ENCODE measurements around the gene UBA6.
"Not testable (repeated sequence)": the region's sequence is repeated elsewhere in the genome, so short reads cannot be mapped to it uniquely, and the experiment has no call there.

Gene UBA6

DNA sequence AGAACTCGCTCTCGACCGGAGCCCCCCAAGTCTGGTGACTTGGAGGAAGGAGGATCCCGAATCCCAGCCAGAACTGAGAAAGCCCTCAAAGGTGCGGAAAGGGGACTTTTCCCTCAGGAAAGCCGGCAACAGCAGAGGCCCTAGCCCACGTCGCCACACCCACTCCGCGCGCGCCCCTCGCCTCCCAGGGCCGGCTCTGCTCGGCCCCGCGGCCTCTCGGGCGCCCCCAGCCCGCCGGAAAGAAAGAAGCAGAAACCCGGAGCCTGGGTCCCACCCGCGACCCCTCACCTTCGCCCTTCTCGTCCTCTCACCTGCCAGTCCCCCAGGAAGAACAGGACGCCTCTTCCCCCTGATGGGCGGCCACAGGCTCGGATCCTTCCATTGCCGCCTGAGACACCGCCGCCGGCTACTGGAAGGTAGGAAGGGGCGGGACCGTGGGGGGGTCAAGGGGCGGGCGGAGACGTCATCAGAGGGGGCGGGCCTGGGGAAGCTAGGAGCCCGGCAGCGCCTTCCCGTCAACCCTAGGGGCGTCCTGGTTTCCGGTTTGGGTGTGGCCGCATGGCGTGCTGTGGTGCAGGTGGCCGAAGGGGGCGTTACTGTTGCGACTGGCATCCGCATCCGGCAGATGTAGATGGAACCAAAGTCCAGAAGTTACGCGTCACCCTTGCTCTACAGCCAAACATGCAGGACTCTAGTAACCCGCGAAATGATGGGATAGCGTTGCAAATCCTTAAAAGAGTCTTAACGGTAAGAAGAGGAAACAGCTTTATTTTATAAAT lies at the start of gene UBA6:
Gene UBA6, minus strand, starts transcription at position 418 of the 779 bp plus-strand sequence. Its CDS starts 36 bp downstream, at position 382.
- DNase-seq (ENCODE audit: low read depth in 2 of 2): peak; percentile 87 to 88

GRCh38 chr4:67750691-67751090 lies 49.7 kb upstream of the UBA6 start:
- no peak for DNase-seq (ENCODE audit: low read depth in 2 of 2)

- DNase-seq (ENCODE audit: low read depth in 2 of 2): no peak
Observed at GRCh38 chr4:67749286-67749685, 48.3 kb upstream of the UBA6 start.

DNA sequence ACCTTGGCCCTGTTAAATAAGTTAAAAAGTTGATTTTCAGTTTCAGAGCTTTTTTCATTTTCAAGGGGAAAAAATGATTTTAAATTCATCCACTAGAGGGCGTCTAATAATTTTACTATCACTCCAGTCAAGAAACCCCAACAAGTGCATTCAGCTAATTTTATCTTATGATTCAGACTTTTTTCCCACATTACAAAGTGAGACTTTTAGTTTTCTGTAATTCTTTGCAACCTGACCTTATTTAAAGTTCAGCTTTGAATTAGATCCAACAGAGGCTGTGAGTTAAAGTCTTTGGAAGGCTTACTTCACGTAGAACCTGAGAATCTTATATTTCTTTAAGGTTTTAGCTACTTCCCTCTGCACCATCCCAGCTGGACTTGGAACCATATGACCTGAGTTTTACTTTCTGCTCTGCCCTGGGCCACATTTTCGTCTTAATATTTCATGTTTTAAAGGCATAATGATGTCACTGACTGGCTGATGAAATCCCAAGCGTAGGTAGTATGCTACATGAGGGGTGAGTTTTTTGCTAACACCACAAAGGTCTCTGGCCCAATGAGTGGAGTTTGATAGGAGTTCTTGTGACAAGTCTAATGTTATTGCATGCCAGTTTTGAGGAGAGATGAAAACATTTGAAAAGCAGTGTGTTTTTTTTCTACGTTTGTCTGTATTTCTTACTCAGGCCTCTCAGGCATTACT lies 46.0 kb upstream of the UBA6 start:
- DNase-seq (ENCODE audit: low read depth in 2 of 2): no peak

DNA sequence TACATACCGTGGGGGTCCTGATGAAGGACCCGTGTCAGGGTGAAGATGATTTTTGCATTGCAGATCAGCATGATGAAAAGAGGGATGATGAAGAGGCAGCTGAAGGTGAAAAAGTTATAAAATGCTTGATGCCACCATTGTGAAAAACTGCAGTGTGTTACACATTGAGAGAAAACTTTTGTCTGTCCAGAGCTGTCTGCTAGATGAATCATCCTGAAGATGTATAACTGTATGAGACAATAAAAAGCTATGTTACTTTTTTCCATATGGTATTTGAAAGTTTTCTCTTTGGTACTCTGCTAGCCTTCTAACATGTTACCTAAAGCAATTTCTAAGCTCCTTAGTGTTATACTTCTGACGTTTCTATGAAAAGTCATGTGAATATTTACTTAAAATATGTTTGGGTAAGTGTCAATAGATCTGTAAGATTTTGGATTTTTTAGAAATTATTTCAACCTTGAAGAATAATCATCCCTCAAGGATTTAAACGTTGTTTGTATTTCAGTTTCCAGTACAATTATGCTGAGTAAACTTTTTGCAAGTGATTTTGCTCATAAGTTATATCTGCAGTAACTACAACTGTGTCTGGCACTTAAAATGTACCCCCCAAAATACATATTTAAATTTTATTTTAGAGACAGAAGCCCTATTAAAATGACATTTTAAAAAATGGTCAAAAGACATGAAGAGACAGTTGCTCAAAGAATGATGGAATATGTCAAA lies 43.8 kb upstream of the UBA6 start:
- no peak for DNase-seq (ENCODE audit: low read depth in 2 of 2)

- no peak for DNase-seq (ENCODE audit: low read depth in 2 of 2)
Observed at GRCh38 chr4:67743194-67743593, 42.2 kb upstream of the UBA6 start.

- no peak for DNase-seq (ENCODE audit: low read depth in 2 of 2)
Observed at GRCh38 chr4:67736262-67736661, 35.3 kb upstream of the UBA6 start.

DNA sequence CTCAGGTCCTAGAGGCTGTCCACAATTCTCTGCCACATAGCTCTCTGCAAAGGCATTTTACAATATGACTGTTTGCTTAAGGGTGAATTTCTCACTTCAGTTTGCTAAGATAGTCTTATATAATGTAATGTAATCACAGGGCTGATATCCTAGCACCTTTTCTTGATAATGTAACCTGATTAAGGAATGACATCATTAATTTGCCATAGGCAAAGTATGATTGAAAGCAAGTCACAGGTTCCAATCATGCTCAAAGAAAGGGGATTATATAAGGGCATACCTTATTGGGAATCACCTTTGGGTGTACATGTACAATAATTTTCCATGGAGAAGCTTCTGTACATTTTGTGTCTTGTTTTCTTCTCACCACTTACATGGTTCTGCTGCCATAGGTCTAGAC lies 34.4 kb upstream of the UBA6 start:
- DNase-seq (ENCODE audit: low read depth in 2 of 2): no peak

DNA sequence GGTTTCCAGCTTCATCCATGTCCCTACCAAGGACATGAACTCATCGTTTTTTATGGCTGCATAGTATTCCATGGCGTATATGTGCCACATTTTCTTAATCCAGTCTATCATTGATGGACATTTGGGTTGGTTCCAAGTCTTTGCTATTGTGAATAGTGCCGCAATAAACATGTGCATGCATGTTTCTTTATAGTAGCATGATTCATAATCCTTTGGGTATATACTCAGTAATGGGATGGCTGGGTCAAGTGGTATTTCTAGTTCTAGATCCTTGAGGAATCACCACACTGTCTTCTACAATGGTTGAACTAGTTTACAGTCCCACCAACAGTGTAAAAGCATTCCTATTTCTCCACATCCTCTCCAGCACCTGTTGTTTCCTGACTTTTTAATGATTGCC lies 29.6 kb upstream of the UBA6 start:
- DNase-seq (ENCODE audit: low read depth in 2 of 2): not testable (repeated sequence)

DNA sequence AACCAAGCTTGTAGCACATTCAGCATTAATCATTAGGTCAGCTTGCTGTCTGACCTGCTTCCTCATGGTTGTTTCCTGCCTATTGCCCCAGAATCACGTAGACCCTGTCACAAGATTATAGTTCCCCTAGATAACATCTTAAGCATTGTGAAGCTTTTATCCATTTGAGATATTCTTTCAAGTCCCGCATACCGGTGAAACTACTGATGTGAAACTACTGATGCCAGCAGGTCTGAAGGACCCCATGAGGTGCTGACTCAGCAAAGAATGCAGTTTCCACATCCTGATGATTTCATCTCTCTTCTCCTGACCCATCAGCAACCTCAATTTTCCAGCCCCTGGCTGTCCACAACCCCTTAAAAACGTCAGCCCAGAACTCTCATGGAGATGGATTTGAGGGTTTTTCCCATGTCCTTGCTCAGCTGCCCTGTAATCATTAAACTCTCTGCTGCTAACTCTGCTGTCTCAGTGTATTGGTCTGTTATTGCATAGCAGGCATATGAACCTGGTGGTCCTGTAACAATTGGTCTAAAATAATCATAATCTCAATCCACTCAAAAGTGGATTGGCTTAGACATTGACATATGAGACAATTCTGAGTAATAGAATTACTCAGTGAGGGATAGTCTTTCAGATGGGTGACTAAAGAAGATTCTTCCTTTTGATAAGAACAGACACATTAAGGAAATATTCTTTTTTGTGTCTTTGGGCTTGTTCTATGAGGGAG lies 26.3 kb upstream of the UBA6 start:
- no peak for DNase-seq (ENCODE audit: low read depth in 2 of 2)

GRCh38 chr4:67725981-67726380 lies 25.0 kb upstream of the UBA6 start:
- no peak for DNase-seq (ENCODE audit: low read depth in 2 of 2)

DNA sequence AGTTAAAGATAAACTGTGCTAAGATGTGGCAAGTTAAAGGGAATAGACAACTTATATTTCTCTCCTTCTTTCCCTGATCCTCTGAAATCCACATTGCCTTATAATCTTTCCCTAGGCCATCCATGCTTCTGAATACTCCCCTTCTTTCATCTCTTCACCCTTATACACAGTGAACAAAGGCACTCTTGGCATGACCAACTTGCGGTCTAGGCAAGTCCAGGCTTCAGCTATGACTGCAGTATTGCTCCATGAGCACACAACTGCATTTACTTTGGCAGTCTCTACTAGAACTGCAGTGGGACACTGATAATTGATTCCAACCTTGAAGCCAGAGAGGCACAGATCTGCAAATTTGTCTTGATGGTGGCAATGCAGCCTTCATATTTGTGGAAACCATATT lies 24.2 kb upstream of the UBA6 start:
- DNase-seq (ENCODE audit: low read depth in 2 of 2): no peak

DNA sequence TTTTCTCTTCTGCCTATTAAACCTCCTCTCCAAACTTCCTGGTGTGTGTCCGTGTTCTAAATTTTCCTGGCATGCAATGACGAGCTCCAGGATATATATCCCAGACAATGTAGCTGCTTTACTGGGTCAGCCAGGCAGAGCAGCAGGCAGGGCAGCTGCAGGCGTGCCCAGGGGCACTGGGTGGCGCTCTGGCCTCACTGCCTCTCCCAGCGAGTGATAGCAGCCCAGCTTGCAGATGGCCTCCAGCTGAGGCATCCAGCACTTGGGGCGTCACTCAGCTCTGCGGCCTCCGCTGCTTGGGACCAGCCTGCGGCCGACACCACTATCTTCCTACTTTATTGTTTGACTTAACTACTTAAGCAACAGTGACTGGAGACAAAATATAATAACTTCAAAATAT lies 23.0 kb upstream of the UBA6 start:
- DNase-seq (ENCODE audit: low read depth in 2 of 2): no peak

GRCh38 chr4:67723341-67723740 lies 22.4 kb upstream of the UBA6 start:
- no peak for DNase-seq (ENCODE audit: low read depth in 2 of 2)

GRCh38 chr4:67721770-67722597 lies 21.0 kb upstream of the UBA6 start:
- DNase-seq (ENCODE audit: low read depth in 2 of 2): no peak

DNA sequence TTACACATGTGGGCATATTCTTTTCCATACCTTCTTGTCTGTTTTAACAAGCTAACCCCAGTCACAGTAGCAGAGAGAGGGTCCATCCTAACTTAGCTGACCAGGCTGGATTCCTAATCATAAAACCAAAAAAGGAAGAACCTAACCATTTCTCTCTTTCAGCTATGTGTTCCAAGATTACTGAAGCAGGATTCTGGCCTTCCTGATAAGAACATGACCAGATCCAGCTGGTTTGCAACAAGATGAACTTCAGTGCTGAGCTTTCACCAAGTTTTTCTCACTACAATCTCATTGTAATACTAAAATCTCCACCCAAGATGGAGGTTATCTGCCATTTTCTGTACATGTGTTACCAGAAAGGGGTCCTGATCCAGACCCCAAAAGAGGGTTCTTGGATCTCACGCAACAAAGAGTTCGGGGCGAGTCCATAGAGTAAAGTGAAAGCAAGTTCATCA lies 20.4 kb upstream of the UBA6 start:
- DNase-seq (ENCODE audit: low read depth in 2 of 2): no peak

GRCh38 chr4:67719953-67720617 lies 19.1 kb upstream of the UBA6 start:
- no peak for DNase-seq (ENCODE audit: low read depth in 2 of 2)

DNA sequence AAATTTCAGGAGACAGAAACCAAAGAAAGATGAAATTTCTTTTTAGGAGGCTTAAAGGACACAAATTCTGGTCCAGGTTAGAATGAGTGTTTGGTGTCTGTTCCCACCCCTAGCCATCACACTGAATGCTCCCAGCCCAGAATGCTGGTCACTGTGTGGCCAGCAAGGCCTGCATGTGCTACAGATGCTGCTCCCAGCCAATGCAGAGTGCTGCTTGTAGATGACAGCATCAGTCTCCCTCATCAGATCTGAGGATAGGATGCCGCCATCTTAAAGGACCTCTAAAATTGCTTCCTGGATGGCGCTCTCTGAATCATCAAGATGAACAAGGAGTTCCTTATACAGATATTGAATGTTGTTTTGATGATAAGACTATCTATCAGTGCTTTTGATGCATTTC lies 17.9 kb upstream of the UBA6 start:
- no peak for DNase-seq (ENCODE audit: low read depth in 2 of 2)

DNA sequence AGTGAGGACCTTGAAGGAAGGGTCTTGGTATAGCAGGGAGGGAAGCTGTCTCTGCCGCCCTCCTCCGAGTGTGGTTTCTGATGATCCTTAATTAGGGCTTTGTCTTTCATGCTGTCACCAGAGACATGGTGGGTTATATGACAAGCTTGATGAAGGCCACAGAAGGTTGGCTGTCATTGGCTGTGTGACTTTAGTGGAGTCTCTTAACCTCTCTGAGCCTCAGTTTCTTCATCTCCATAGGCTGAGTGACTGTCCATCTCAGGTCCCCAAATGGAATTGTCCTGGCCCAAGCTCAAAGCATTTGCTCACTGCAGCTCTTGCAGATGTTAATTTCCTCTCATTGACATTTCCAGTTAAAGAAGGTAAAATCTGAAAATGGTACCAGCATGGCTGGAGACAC lies 16.6 kb upstream of the UBA6 start:
- no peak for DNase-seq (ENCODE audit: low read depth in 2 of 2)

- DNase-seq (ENCODE audit: low read depth in 2 of 2): no peak
Observed at GRCh38 chr4:67714955-67715354, 14.0 kb upstream of the UBA6 start.

DNA sequence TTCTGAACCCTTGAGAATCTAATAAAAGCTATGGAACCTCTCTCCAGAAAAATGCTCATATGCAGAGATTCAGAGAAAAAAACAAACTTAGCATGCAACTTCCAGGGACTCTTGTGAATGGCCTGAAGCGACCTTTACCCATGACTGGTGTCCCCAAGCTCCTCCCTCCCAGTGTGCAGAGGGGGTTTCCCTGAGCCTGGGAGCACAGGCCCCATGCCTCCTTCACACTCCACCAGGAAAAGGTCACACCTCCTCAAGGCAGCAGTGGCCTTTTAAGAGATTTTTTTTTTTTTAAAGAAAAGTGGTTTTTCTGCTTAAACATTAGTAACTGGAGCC lies 13.3 kb upstream of the UBA6 start:
- DNase-seq (ENCODE audit: low read depth in 2 of 2): no peak

All from fibroblast of skin of left quadriceps (primary cell).